ENCODE results near the gene CHRNG.
A peak's percentile ranks its signal among the peaks of the same experiment; 100 is the strongest.
"Not testable (repeated sequence)": the region's sequence is repeated elsewhere in the genome, so short reads cannot be mapped to it uniquely, and the experiment has no call there.

Gene CHRNG

GRCh38 chr2:232528746-232529460, 10.6 kb upstream of the CHRNG start:
- peak; percentile 50 for DNase-seq

GRCh38 chr2:232529806-232530547, 9.5 kb upstream of the CHRNG start:
- DNase-seq = no peak

DNA sequence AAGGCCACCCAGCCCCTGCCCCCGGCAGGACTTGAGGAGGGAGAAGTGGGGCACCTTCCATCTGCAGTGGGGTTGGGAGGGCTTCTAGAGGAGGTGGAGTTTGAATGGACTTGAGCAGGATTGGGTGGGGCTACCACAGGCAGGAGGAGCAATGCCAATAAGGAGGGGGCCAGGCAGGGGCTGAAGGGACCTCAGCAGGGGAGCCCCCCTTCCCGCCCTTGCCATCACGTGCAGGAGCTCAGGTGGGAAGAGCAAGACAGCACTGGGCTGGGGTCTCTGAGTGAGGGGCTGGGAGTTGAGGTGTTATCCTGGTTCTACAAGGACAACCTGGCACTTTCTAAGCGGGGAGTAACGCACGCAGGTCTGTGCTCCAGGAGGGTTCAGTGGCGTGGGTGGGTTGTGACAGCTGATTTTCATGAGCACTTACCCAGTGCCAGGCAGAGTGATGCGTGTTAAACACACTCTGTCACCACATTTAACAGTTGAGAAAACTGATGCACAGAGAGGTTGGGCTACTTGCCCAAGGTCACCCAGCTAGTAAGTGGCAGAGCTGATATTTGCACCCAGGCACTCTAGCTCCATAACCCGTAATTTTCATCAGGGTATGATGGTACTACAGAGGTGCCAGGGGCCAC, 8.7 kb upstream of the CHRNG start:
- DNase-seq = no peak

DNA sequence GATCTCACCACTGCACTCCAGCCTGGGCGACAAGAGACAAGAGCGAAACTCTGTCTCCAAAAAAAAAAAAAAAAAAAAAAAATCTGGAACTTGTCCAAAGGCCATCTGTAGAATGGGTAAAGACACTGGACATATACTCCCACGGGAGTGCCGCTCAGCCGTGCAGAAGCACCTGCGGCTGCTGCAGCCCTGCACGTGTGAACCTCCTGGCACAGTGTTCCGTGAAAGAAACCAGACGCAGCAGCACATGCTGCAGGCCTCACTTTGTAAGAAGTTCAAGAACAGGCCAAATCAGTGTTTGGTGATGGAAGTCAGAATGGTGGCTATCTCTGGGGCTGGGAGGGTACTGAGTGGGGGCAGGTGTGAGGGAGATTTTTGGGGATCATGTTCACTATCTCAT, 7.1 kb upstream of the CHRNG start:
- DNase-seq = no peak

- DNase-seq = not testable (repeated sequence)
Measured at GRCh38 chr2:232532821-232533220, 6.7 kb upstream of the CHRNG start.

DNA sequence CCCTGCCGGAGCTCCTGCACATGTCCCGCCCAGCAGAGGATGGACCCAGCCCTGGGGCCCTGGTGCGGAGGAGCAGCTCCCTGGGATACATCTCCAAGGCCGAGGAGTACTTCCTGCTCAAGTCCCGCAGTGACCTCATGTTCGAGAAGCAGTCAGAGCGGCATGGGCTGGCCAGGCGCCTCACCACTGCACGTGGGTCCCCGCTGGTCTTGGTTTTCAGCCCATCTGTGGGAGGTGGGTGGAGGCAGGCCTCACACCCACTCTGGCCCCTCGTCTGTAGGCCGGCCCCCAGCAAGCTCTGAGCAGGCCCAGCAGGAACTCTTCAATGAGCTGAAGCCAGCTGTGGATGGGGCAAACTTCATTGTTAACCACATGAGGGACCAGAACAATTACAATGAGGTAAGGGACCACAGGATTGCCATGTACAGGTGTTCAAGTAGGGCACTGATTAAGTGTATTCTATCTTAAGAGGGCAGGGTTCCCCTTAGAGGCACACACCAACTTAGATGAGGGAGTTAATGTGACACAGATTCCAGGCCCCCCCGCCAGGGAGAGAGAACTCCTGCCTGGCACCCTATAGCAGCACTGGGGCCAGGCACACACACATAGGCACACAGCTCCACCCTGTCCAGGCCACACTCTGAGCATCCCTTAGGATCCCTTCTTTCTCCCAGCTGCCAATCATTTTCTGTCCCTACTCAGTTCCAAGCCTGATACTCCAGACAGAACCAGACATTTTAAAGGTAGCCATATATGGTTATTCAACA, 5.4 kb upstream of the CHRNG start:
- no peak for DNase-seq

- no peak for DNase-seq
Measured at GRCh38 chr2:232534940-232535651, 4.4 kb upstream of the CHRNG start.

DNA sequence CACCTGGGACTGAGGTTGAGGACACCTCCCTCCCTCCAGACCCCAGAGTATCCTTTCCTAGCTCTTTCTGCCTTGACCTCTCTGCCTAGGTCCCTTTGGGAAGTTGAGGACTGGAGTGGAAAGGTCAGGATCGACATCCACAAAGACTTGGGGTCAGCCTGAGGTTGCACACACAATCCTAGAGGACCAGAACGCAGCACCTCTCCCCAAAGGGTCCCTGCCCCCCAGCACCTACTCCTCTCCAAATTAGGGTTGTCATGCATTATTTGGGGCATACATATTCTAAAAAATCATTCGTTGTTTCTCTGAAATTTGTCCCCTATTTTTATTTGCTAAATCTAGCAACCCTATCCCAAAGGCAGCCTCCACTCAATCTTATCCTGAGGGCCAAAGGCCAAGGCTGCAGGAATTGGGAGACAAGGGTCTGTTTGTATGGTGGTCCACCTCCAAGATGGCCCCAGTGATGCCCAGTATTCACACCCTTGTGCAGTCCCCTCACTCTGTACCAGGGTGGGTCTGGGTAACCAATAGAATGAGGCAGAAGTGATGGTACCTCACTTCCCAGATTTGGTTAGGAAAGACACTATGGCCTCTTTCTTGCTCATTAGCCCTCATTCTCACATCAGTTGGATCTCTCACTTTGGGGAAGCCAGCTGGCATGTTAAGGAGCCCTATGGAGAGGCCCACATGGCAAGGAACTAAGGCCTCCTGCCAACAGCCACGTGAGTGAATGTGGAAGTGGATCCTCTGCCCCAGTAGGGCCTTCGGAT, 3.5 kb upstream of the CHRNG start:
- DNase-seq = no peak

DNA sequence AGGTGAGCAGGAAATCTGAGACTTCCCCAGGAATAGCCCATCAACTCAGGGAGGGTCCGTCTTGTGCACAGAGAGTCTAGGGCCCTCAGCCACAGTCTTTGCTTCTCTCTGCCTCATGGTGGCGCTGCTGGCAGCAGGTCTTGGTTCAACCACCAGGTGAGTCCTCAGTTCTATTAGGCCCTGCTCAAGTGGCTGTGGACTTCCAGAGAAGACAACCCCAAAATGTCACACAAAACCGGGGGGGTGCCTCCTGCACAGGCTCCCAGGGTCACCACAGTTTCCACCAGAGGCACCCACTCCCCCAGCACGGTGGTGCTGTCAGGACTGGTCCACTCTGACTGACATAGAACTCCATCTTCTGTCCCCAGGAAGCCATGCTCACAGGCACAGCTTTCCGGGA, 2.4 kb upstream of the CHRNG start:
- no peak for DNase-seq

GRCh38 chr2:232537499-232537898, 2.0 kb upstream of the CHRNG start:
- no peak for DNase-seq

DNA sequence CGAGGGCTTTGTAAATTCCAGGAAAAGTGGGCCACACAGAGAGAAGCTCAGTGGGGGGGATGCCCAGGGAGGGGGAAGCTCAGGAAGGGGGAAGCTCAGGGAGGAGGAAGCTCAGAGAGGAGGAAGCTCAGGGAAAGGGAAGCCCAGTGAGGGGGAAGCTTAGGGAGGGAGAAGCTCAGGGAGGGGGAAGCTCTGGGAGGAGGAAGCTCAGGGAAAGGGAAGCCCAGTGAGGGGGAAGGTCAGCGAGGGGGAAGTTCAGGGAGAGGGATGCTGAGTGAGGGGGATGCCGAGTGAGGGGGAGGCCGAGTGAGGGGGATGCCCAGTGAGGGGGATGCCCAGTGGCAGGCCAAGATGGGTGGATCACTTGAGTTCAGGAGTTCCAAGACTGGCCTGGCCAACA, 821 bp upstream of the CHRNG start:
- peak; percentile 13 for DNase-seq

DNA sequence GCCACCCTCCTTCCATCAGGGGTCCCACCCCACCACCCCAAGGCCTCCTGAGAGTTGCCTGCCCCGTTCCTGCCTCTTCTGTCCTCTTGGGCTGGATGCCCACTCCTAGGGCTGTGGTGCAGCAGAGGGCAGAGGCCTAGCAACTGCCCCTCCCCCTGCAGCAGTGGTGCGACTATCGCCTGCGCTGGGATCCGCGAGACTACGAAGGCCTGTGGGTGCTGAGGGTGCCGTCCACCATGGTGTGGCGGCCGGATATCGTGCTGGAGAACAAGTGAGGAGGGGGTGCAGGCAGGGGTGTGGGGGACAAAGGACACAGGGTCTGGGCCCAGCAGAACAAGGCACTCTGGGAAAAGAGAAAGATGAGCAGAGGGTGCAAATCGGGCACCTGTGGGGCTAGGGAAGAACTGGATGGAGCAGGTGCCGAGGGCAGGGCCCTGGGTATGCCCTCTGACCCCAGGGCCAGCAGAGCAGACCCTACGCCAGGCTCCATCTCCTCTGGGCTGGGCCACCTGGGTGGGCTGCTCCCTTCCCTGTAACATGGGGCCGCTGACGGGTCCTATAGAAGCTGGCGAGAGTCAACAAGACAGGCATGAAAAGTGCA, 1.0 kb downstream of the CHRNG start:
- DNase-seq = no peak

DNA sequence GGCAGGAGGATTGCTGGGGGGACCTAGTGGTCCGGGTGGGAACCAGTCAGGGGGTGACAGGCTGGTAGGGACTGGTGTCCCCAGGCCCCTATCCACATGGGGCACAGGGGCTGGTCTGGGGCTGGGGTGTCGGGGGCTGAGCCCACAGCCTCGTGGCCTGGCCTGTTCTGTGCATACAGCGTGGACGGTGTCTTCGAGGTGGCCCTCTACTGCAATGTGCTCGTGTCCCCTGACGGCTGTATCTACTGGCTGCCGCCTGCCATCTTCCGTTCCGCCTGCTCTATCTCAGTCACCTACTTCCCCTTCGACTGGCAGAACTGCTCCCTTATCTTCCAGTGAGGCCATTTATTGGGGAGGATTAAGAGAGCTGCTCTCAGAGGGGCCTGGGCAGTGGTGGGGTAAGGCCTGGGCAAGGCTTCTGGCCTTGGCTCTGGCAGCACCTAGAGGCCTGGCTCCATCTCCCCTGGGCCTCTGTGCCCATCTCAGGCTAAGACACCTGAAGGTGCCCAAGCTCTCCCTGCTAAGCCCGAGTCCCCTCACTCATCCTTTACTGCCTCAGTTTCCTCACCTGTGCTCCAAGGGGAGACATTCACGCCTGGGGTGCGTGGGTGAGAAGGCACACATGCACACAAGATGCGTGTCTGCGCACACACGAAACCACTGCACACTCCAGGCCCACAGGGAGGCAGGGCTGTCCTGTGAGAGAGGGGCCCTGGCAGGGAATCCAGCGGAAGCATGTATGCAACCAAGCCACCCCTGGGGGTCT, 1.9 kb downstream of the CHRNG start:
- peak; percentile 13 for DNase-seq

GRCh38 chr2:232541961-232542714, 2.6 kb downstream of the CHRNG start:
- DNase-seq = no peak

GRCh38 chr2:232542715-232543467, 3.4 kb downstream of the CHRNG start:
- DNase-seq = no peak

DNA sequence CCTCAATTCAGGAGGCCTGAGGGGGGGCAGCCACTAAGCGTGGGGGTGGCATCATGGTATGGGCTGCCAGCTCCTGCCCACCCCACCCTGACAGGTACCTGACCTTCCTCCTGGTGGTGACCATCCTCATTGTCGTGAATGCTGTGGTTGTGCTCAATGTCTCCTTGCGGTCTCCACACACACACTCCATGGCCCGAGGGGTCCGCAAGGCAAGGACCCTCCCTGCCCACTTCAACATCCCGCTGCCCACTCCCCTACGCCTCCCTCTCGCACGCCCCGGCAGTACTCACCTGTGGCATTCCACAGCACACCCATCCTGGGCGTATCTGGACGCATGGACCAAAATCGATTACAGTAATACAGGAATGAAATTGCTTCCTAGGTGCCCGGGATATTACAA, 4.0 kb downstream of the CHRNG start:
- DNase-seq = no peak

- DNase-seq = no peak
Measured at GRCh38 chr2:232543928-232544631, 4.6 kb downstream of the CHRNG start.

- DNase-seq = no peak
Measured at GRCh38 chr2:232544674-232545073, 5.2 kb downstream of the CHRNG start.
